HG03135 (cell line): ENCODE results near the gene PRADC1.

Experiments used
- ATAC-seq: cut with Tn5 transposase; IDR thresholded peaks from one replicate; pipeline ENCODE4 v1.9.1; 2021; ENCODE audit warnings: mild to moderate bottlenecking, moderate library complexity; ENCODE audit not compliant: unreplicated experiment

PRADC1 gene

DNA sequence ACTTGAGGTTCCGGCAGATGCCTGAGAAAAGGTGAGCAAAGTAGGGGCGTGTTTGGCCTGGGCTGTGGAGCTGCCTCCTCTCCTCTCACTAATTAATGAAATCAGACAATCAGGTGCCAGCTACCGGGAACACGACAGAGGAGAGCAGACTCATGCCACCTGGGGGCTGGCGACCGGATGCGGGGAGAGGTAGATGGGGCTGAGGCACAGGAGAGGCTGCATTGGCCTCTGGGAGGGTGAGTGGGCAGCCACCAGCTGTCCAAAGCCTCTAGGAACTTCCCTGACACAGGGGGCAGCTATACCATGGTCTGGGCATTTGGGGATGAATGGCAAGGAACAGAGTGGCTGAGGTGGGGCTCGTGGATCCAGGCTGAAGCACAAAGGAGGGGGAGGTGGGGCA, 26.2 kb upstream of the PRADC1 start:
- no peak for ATAC-seq

DNA sequence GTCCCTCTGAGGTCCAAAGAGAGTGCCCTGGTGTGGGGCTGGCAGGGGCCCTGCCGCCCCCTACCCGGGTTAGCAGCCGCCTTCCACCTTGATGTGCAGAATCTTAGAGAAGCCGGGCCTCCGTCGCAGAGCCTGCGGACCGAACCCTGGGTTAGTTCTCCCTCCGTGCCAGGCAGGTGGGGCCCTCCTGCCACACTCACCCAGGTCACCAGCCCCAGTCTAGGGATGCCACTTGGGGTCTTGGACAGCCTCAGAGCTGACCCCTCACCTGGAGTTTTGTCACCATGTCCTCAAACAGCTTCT, 25.8 kb upstream of the PRADC1 start:
- no peak for ATAC-seq

- no peak for ATAC-seq
Measured at GRCh38 chr2:73258186-73258912, 25.3 kb upstream of the PRADC1 start.

GRCh38 chr2:73257425-73258125, 24.5 kb upstream of the PRADC1 start:
- no peak for ATAC-seq

- no peak for ATAC-seq
Measured at GRCh38 chr2:73257021-73257420, 24.0 kb upstream of the PRADC1 start.

GRCh38 chr2:73256618-73256922, 23.5 kb upstream of the PRADC1 start:
- ATAC-seq, result no peak

DNA sequence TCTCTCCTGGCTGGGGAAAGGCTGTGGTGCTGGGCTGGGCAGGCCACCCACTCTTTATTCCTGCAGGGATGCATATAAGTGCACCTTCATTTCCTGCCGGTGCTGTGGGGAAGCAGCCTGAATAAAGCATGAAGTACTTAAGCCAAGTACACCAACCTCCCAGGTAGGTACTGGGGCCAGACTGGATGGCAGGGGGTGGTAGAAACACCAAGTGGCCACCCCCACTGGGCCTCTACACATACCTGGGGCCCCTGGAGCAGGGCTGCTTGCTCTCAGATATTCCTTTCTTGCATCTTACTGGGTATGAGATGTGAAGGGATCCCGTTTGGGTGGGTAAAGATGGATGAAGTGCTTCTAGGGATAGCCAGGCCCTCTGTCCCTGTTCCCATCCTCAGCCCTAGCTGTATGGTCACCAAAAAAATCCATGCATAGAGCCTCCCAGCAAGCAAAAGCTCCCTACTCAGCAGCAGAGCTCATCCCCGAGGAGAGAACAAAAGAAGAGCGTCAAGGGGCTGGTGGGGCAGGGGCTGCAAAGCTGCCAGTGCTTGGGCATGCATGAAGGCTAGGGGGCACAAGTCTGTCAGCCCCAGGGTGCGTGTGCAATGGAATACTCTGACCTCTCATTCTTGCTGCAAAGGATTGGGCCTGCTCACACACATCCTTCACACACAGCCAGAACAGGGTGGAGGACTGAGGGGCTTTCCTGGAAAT, 23.0 kb upstream of the PRADC1 start:
- ATAC-seq, result no peak

GRCh38 chr2:73255007-73255644, 22.1 kb upstream of the PRADC1 start:
- no peak for ATAC-seq

GRCh38 chr2:73254343-73255006, 21.4 kb upstream of the PRADC1 start:
- no peak for ATAC-seq

- ATAC-seq, result no peak
Measured at GRCh38 chr2:73253901-73254300, 20.9 kb upstream of the PRADC1 start.

DNA sequence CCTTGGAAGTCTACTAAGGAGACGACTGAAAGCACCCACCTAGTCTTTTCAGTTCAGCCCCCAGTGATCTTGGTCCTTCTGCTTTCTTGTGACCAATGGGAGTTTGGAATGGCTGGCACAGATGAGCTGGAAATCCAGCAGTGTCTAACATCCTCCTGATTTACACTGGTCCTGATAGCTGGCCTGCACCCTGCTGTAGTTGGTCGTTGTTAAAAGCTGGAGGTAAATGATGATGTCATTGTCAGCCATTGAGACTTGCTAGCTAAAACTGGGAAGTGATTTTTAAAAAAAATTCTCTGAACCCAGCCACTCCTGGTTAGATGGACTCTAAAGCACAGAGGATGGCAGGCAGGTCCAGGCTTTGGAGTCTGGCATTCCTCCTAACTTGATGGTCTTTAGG, 20.4 kb upstream of the PRADC1 start:
- ATAC-seq, result no peak

GRCh38 chr2:73252238-73253027, 19.4 kb upstream of the PRADC1 start:
- ATAC-seq, result no peak

- ATAC-seq, result no peak
Measured at GRCh38 chr2:73250872-73251846, 18.1 kb upstream of the PRADC1 start.

- no peak for ATAC-seq
Measured at GRCh38 chr2:73249636-73250035, 16.6 kb upstream of the PRADC1 start.

GRCh38 chr2:73246850-73247249, 13.8 kb upstream of the PRADC1 start:
- ATAC-seq, result no peak

GRCh38 chr2:73244580-73244979, 11.5 kb upstream of the PRADC1 start:
- no peak for ATAC-seq

- no peak for ATAC-seq
Measured at GRCh38 chr2:73243884-73244570, 11.0 kb upstream of the PRADC1 start.

- no peak for ATAC-seq
Measured at GRCh38 chr2:73239776-73240175, 6.7 kb upstream of the PRADC1 start.

GRCh38 chr2:73238976-73239375, 5.9 kb upstream of the PRADC1 start:
- ATAC-seq, result no peak
